ENCODE data around the gene PDZD2. TPM values are rescaled to one million over a fixed set of nuclear protein-coding genes. Genes with fewer than 3 reads are reported as not detected.
A peak's percentile ranks its signal among the peaks of the same experiment; 100 is the strongest.

PDZD2 gene
- total RNA-seq, 4 donors from 2014 or later, result 107 to 195 (median 123) TPM

DNA sequence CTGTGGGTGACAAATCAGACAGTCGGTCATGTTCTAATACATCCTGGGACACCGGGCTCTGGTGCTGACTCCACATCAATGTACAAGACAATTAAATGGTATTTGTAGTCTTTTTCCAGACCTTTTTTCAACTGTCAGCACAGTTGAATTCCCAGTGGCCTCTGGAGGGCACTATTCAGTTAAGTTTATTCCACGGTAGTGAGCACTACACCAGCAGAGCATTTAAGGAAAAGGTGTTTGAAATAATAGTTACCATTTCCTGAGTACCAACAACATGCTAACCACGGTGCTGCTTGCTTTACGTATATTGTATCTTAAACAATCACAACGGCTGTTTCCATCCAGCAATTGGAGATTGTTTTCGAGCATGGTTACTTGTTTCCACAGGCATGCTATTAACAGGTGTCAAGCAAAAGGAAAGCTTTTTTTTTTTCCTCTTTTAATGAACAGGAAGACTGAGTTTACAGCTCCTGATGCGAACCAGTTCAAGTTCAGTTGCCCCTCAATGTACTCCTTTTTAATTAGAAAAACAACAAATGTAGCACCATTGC lies 186.7 kb downstream of the PDZD2 start:
- no peak for DNase-seq (ENCODE audit: low spot score in 2 of 2)
- WGBS, result 15% methylated on average over 8 of the region's 8 CpGs

DNA sequence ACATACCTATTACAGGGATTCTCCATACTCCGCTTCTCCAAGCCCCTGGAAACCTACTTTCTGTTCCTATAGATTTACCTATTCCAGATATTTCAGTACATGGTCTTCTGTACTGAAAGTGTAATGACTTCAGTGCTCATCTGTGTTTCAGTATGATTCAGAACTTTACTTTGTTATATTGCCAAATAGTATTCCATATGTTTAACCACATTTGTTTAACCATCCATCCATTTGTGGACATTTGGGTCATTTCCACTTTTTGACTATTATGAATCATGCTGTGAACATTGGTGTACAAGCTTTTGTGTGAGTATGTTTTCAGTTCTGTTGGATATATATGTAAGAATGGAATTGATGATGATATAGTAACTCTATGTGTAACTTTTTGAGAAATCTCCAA lies 188.9 kb downstream of the PDZD2 start:
- no peaks in the 10 kb centered on the region for H3K36me3 ChIP-seq
- no peak for DNase-seq (ENCODE audit: low spot score in 2 of 2)

More for the DNA sequence above, 186.7 kb downstream of the PDZD2 start:
- Histone ChIP-seq H3K27me3 (no peaks in the 10 kb centered on the region), H3K9me3 (no peaks in the 10 kb centered on the region), H3K4me1 (peaks cover 2% of the 10 kb centered on the region), H3K36me3 (no peaks in the 10 kb centered on the region), H3K27ac (no peak overlapping the region), H3K4me3 (no peak overlapping the region)
- no peak for TF ChIP-seq POLR2A (IDR thresholded peaks at IDR 0.05)
- TF ChIP-seq, protein P1, sequence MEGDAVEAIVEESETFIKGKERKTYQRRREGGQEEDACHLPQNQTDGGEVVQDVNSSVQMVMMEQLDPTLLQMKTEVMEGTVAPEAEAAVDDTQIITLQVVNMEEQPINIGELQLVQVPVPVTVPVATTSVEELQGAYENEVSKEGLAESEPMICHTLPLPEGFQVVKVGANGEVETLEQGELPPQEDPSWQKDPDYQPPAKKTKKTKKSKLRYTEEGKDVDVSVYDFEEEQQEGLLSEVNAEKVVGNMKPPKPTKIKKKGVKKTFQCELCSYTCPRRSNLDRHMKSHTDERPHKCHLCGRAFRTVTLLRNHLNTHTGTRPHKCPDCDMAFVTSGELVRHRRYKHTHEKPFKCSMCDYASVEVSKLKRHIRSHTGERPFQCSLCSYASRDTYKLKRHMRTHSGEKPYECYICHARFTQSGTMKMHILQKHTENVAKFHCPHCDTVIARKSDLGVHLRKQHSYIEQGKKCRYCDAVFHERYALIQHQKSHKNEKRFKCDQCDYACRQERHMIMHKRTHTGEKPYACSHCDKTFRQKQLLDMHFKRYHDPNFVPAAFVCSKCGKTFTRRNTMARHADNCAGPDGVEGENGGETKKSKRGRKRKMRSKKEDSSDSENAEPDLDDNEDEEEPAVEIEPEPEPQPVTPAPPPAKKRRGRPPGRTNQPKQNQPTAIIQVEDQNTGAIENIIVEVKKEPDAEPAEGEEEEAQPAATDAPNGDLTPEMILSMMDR (IDR thresholded peaks at IDR 0.05), result peak; percentile 43 to 55
- no peak for TF ChIP-seq EP300 (IDR thresholded peaks at IDR 0.05)

DNA sequence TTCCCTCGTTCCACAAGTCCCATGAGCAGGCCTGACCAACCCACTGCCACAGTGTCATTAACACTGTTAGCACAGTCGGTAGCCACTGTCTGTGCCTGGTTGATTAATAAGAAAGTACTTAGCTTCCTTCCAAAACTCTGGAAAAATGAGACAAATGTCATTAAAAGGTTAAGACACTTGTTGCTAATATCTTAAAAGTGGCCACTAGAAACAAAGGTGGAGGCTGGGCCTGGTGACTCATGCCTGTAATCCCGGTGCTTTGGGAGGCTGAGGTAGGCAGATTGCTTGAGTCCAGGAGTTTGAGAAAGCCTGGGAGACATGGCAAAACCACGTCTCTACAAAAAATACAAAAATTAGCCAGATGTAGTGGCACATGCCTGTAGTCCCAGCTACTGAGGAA lies 194.0 kb downstream of the PDZD2 start:
- Histone ChIP-seq H3K27ac (no peak overlapping the region), H3K9me3 (no peaks in the 10 kb centered on the region), H3K36me3 (no peaks in the 10 kb centered on the region), H3K4me1 (no peaks in the 10 kb centered on the region), H3K4me3 (no peak overlapping the region), H3K27me3 (no peaks in the 10 kb centered on the region)
- TF ChIP-seq, protein P1 (IDR thresholded peaks at IDR 0.05), result no peak
- TF ChIP-seq POLR2A (IDR thresholded peaks at IDR 0.05), result no peak
- TF ChIP-seq POLR2AphosphoS5 (IDR thresholded peaks at IDR 0.05), result no peak
- TF ChIP-seq EP300 (IDR thresholded peaks at IDR 0.05), result no peak
- WGBS, result 78% methylated on average over 4 of the region's 4 CpGs
- no peak for DNase-seq (ENCODE audit: low spot score in 2 of 2)

More for the DNA sequence above, 188.9 kb downstream of the PDZD2 start:
- TF ChIP-seq EP300 (IDR thresholded peaks at IDR 0.05) (no peak), POLR2AphosphoS5 (IDR thresholded peaks at IDR 0.05) (no peak), POLR2A (IDR thresholded peaks at IDR 0.05) (no peak)
- TF ChIP-seq, protein P1 (IDR thresholded peaks at IDR 0.05), result no peak
- Histone ChIP-seq H3K9me3 (no peaks in the 10 kb centered on the region), H3K4me1 (peaks cover 2% of the 10 kb centered on the region), H3K27ac (no peak overlapping the region), H3K4me3 (no peak overlapping the region), H3K27me3 (no peaks in the 10 kb centered on the region)
- WGBS, result 95% methylated on average over 1 of the region's 1 CpG

DNA sequence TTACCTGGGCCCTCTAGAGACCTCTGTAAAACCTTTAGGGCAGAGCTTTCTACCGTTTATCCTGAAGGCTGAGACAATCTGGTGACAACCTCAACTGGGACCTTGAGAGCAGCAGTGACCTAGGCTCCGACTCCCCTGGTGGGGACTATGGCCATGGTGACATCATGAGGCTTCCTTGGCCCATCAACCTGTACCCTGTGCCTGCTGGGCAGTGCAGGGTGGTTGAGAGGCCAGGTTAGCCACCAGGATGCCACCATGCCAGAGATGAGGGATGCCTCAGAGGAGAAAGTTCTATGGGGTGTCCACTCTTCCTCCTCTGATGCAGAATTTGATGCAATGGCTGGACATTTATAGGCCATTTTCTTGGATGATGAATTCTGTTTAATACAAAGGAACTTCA lies 194.8 kb downstream of the PDZD2 start:
- Histone ChIP-seq H3K4me1 (no peaks in the 10 kb centered on the region), H3K27ac (no peak overlapping the region), H3K9me3 (no peaks in the 10 kb centered on the region), H3K36me3 (no peaks in the 10 kb centered on the region), H3K4me3 (no peak overlapping the region), H3K27me3 (no peaks in the 10 kb centered on the region)
- 91% methylated on average over 2 of the region's 2 CpGs for WGBS
- TF ChIP-seq POLR2AphosphoS5 (IDR thresholded peaks at IDR 0.05), result no peak
- TF ChIP-seq POLR2A (IDR thresholded peaks at IDR 0.05), result no peak
- no peak for TF ChIP-seq EP300 (IDR thresholded peaks at IDR 0.05)
- TF ChIP-seq, protein P1 (IDR thresholded peaks at IDR 0.05), result no peak
- DNase-seq (ENCODE audit: low spot score in 2 of 2), result no peak

DNA sequence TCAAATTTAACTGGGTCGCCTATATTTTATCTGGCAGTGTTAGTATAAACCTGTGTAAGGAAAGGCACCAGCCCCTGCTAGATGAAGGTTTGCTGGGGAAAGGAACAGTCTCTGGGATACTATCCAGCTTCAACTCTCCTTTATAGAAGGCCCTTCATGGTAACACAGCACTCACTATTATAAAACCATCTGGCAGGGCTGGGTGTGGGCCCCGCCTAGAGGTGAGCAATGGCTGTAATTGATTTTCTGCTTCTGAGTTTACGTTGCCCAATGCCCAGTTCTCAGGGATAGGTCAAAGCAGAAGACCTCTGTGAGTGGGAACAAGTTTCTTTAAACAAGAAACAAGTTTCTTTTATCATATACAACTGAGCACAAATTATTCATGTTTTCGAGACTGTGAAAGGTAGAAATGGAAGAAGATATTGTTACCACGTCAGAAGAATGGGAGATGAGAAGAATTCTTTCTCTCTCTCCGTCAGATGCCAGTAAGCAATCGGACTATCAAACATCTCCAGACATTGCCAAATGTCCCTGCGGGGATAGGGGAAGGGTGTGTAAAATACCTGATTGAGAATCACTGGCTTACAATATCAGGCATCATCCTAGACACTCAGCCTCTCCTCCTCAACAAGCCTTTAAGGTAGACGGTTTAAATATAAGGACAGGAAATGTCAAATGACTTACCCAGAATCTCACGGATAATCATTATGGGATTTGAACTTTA lies 205.9 kb downstream of the PDZD2 start:
- no peaks in the 10 kb centered on the region for H3K36me3 ChIP-seq
- WGBS, result 68% methylated on average over 10 of the region's 10 CpGs
- no peaks in the 10 kb centered on the region for H3K27me3 ChIP-seq
- TF ChIP-seq POLR2AphosphoS5 (IDR thresholded peaks at IDR 0.05), result no peak
- H3K4me3 ChIP-seq, result no peak overlapping the region
- H3K9me3 ChIP-seq, result no peaks in the 10 kb centered on the region
- H3K4me1 ChIP-seq, result no peaks in the 10 kb centered on the region
- no peak overlapping the region for H3K27ac ChIP-seq
- no peak for DNase-seq (ENCODE audit: low spot score in 2 of 2)

Data from suprapubic skin (tissue), 4 donors.